ENCODE results near the gene OTP.

The OTP gene

DNA sequence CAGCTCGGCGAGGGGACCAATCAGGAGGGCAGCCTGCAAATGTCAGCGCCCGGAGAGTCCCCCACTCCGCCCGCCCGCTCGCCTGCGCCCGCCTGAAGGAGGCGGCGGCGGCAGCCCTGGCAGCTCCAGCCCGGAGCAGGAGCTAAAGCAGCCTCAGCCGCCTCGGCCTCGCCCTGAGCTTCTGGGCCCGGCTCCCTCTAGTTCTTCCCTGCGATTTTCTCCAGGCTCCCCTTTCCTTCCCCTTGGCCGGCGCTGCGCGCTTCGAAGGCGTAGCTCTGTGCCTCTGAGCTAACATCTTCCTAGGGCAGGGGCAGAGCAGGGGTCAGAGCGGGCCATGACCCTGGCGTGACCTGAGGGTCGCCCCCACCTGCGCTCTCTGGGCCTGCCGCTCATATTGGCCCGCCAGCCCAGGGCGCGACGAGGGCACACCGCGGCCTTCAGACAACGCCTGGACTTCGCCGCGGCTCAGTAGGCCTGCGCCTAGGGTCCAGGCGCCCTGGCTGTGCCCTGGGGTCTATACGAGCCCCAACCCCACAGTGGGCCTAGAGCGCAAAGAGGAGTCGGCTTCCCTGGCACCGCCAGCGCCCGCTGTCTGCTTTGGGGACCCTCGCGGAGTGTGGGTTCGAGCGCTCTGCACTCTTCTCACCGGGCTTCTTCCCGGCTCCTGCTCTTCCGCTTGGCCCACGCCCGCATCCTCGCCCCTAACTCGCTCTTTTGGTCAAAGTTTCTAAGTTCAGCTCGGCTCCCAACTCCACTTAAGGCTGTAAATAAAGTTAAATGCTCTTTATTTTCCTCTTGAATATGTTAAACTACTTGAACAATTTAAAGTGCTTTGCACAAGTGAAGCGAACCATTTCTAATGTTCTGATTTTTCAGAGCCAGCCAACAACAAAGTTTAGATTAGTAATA is 504 bp upstream of the OTP start:
- no peaks in the 10 kb centered on the region for H4K20me1 ChIP-seq (ENCODE audit: insufficient read depth, low read length)
- H2AFZ ChIP-seq (ENCODE audit: low read depth, low read length) = no peak overlapping the region
- no peaks in the 10 kb centered on the region for H3K79me2 ChIP-seq (ENCODE audit: low read length)
- H3K4me3 ChIP-seq (ENCODE audit: low read length) = no peak overlapping the region
- H3K27me3 ChIP-seq (ENCODE audit: low read depth, low read length) = no peaks in the 10 kb centered on the region
- H3K36me3 ChIP-seq (replicated peaks; ENCODE audit: low read depth, low read length) = no peaks in the 10 kb centered on the region
- H3K9me3 ChIP-seq (ENCODE audit: insufficient read depth, low read length) = no peaks in the 10 kb centered on the region
- no peak overlapping the region for H3K4me2 ChIP-seq (ENCODE audit: low read length)
- no peak for TF ChIP-seq EZH2phosphoT487 (IDR thresholded peaks at IDR 0.05; ENCODE audit: low read depth)
- TF ChIP-seq, protein P1, sequence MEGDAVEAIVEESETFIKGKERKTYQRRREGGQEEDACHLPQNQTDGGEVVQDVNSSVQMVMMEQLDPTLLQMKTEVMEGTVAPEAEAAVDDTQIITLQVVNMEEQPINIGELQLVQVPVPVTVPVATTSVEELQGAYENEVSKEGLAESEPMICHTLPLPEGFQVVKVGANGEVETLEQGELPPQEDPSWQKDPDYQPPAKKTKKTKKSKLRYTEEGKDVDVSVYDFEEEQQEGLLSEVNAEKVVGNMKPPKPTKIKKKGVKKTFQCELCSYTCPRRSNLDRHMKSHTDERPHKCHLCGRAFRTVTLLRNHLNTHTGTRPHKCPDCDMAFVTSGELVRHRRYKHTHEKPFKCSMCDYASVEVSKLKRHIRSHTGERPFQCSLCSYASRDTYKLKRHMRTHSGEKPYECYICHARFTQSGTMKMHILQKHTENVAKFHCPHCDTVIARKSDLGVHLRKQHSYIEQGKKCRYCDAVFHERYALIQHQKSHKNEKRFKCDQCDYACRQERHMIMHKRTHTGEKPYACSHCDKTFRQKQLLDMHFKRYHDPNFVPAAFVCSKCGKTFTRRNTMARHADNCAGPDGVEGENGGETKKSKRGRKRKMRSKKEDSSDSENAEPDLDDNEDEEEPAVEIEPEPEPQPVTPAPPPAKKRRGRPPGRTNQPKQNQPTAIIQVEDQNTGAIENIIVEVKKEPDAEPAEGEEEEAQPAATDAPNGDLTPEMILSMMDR (IDR thresholded peaks at IDR 0.05; ENCODE audit: low read depth, low read length) = no peak
- no peaks in the 10 kb centered on the region for H3K4me1 ChIP-seq (ENCODE audit: low read length)
- no peak overlapping the region for H3K27ac ChIP-seq (ENCODE audit: low read length)
- H3K9ac ChIP-seq (ENCODE audit: low read length) = no peak overlapping the region

DNA sequence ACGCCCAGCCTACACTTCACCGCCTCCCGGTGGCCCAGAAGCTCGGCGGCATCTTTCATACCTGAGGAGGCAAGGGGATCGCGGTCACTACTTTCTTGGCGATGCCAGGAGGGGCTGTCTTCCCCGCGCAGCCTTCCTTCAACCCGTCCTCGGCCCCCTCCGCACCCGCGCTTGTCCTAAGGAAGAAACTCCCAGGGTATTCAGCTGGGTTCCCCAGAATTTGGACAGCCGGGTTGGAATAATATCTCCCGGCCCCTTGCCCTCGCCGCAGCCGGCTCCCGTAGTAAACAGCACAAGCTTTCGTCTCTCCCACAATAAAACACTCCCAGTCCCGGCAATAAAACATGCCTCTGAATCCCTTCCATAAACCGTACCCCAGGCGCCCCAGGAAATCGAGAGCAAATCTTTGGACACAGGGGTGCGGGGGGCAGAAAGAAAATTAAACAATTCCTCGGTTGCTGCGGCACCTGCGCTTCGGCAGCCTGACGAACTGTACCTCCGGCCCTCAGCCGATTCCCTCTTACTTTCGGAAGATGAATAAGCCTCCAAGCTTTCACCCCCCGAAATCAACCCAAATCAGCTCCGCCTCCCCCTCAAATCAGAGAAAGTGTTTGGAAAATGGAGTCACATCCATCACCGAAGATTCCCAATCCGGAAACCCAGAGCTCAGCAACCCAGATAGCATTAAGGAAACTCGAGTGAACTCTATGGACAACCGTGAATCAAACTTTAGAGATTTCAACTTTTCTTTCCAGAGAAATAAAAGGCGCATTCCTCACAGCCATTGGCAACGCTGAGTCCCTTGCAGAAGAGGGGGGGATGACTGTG is 1.1 kb downstream of the OTP start:
- no peaks in the 10 kb centered on the region for H3K27me3 ChIP-seq (ENCODE audit: low read depth, low read length)
- H3K9me3 ChIP-seq (ENCODE audit: insufficient read depth, low read length) = no peaks in the 10 kb centered on the region
- H2AFZ ChIP-seq (ENCODE audit: low read depth, low read length) = no peak overlapping the region
- no peaks in the 10 kb centered on the region for H3K4me1 ChIP-seq (ENCODE audit: low read length)
- no peak overlapping the region for H3K4me3 ChIP-seq (ENCODE audit: low read length)
- TF ChIP-seq, protein P1 (IDR thresholded peaks at IDR 0.05; ENCODE audit: low read depth, low read length) = no peak
- no peak for TF ChIP-seq EZH2phosphoT487 (IDR thresholded peaks at IDR 0.05; ENCODE audit: low read depth)
- no peaks in the 10 kb centered on the region for H3K79me2 ChIP-seq (ENCODE audit: low read length)
- no peak overlapping the region for H3K9ac ChIP-seq (ENCODE audit: low read length)
- no peak overlapping the region for H3K27ac ChIP-seq (ENCODE audit: low read length)
- H3K4me2 ChIP-seq (ENCODE audit: low read length) = no peak overlapping the region
- no peaks in the 10 kb centered on the region for H4K20me1 ChIP-seq (ENCODE audit: insufficient read depth, low read length)
- H3K36me3 ChIP-seq (replicated peaks; ENCODE audit: low read depth, low read length) = no peaks in the 10 kb centered on the region

DNA sequence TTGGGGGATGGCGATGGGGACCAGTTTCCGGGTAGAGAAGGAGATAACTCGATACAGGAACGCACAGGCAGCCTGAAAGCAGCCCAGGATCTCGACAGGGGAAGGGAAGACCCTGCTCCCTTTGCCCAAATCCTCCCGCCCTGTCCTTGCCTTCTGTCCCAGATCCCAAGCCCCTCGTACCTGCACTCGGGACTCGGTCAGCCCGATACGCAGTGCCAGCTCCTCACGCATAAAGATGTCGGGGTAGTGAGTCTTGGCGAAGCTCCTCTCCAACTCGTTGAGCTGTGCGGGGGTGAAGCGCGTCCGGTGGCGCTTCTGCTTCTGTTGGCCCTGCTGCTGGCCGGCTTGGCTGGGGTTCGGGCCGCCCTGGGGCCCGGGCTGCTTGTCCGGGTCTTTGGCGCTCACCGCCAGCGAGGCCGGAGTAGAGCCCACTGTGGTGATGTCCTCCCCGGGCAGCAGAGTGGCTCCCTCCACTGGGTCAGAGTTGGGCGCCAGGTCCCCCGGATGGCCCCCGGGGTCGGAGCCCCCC is 1.8 kb downstream of the OTP start:
- no peaks in the 10 kb centered on the region for H3K27me3 ChIP-seq (ENCODE audit: low read depth, low read length)
- no peak overlapping the region for H3K4me2 ChIP-seq (ENCODE audit: low read length)
- no peak overlapping the region for H3K4me3 ChIP-seq (ENCODE audit: low read length)
- H3K9me3 ChIP-seq (ENCODE audit: insufficient read depth, low read length) = no peaks in the 10 kb centered on the region
- H3K9ac ChIP-seq (ENCODE audit: low read length) = no peak overlapping the region
- H3K27ac ChIP-seq (ENCODE audit: low read length) = no peak overlapping the region
- H3K36me3 ChIP-seq (replicated peaks; ENCODE audit: low read depth, low read length) = no peaks in the 10 kb centered on the region
- no peak overlapping the region for H2AFZ ChIP-seq (ENCODE audit: low read depth, low read length)
- no peaks in the 10 kb centered on the region for H3K79me2 ChIP-seq (ENCODE audit: low read length)
- TF ChIP-seq EZH2phosphoT487 (IDR thresholded peaks at IDR 0.05; ENCODE audit: low read depth) = no peak
- TF ChIP-seq, protein P1 (IDR thresholded peaks at IDR 0.05; ENCODE audit: low read depth, low read length) = no peak
- no peaks in the 10 kb centered on the region for H4K20me1 ChIP-seq (ENCODE audit: insufficient read depth, low read length)
- H3K4me1 ChIP-seq (ENCODE audit: low read length) = 0 out of 2 replicates have a peak, but pooled peaks cover 2% of the 10 kb centered on the region

Data from OCI-LY3 (cell line).